ENCODE results near the gene ZNF837.

Gene ZNF837

GRCh38 chr19:58368561-58369360 lies 12.1 kb downstream of the ZNF837 start:
- no peak for TF ChIP-seq ZNF274 (IDR thresholded peaks at IDR 0.05; ENCODE audit: low read depth, low read length)
- no peak overlapping the region for H3K4me3 ChIP-seq (ENCODE audit: low read length)

DNA sequence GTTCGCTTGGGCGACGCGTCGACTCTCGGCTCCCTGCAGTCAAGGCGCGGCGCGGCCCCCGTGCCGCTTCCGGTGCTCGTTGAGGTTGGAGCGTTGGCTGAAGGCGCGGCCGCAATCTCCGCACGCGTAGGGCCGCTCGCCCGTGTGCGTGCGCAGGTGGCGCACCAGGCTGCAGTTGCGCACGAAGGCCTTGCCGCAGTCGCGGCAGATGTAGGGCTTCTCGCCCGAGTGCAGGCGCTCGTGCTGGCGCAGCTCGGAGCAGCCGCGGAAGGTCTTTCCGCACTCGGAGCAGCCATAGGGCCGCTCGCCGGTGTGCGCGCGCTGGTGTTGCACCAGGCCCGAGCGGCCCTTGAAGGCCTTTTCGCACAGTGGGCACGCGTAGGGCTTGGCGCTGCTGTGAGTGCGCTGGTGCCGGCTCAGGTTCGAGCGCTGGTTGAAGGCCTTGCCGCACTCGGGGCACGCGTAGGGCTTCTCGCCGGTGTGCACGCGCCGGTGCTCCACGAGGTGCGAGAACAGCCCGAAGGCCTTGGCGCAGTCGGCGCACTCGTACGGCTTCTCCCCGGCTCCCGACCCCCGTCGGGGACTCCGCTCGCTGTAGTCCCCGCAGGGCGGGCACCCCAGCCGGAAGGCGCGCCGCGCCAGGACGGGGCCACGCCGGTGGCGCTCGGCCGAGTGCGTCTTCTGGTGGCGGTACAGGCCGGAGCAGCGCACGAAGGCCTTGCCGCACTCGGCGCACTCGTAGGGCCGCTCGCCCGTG lies 13.0 kb downstream of the ZNF837 start:
- TF ChIP-seq ZNF274 (IDR thresholded peaks at IDR 0.05; ENCODE audit: low read depth, low read length), result no peak
- H3K4me3 ChIP-seq (ENCODE audit: low read length), result no peak overlapping the region

DNA sequence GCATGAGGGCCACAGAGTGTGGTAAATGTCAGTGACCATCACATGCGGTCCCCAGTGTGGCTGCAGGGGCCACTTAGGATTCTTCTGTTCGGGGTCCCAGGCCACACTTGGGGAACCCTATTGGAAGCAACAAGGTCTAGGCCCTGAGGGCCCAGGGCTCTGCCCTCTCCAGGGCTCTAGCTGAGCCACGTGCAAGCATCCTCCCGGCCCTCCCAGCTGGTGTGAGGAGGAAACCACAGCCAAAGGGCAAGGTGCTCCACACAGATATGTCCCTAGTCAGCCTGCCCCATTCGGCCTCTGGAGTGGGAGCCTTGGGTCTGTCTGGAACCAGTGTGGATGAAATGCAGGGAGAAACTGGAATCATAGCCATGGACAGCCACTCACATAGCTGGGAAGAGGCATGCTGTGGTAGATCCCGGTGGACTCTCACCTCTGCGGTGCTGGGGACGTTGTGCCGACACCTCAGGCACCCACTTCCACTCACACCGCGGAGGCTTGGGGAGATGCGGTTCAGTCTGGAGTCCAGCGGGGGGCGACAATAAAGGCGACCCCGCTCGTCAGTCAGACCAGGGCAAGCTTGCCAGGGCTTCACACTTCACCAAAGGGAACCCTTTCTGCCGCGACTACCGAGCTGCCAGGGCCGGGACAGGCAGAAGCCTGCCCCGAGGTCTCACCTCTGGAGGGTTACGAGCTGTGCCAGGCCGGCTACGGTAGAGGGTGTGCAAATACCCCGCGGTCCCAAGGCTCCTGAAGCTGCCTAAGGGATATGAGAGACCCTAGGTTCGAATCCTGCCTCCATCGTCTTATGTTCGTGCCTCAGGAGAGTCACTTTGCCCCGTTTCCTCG lies 14.0 kb downstream of the ZNF837 start:
- TF ChIP-seq ZNF274 (IDR thresholded peaks at IDR 0.05; ENCODE audit: low read depth, low read length), result no peak
- H3K4me3 ChIP-seq (ENCODE audit: low read length), result no peak overlapping the region

DNA sequence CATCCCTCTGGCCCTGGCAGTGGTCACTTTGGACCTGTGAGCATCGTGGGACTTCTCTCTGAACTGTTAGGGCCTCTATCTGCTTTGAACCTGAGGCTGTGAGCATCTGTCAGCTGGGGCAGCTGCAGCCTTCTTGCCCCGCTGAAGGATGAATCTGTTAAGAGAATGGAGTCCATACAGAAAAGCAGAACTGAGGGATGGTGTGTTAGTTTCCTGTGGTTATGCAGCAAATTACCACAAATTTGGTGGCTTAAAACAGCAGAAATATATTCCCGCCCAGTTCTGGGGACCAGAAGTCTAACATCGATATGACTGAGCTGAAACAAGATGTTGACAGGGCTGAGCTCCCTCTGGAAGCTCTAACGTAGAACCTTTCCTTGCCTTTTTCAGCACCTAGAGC lies 16.7 kb downstream of the ZNF837 start:
- no peak for TF ChIP-seq ZNF274 (IDR thresholded peaks at IDR 0.05; ENCODE audit: low read depth, low read length)
- no peak overlapping the region for H3K4me3 ChIP-seq (ENCODE audit: low read length)

DNA sequence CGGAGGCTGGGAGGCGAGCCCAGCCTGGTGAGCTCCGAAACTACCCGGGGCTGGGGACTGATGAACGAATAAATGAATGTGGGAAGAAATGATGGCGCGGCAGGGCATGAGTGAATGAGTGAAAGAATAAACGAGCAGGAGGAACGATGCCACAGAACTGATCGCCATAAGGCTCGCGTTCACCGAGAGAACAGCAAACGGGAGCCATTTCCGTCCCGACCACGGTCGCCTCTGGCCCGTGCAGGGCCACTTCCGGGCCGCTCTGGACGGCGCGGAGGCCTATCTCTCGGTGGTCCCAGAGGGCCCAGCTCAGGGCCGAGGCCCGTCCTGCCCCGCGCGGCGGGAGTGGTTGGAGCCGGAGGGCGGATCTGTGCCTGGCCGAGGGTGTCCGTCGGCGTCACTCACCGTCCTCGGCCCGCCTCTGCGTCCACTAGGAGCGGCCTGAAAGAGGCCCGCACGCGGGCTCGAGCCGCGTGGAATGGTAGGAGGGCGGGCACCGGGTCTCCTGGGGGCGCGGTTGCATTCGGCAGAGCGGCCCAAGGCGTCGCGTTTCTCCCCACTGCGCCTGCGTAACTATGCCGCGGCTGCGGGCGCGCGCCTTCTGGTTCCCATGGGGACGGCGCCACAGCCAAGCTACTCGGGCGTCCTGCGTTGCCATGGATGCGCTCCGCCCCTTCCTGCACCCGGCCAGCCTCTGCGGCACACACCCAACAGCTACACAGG lies 18.4 kb downstream of the ZNF837 start, which contains the start of gene ZNF497:
Gene ZNF497 (minus strand): TSS at position 480 of the 723 bp plus-strand sequence. CDS start 5,116 bp downstream, outside the sequence.
- peak within 1 kb of the TSS; percentile 63 for H3K4me3 ChIP-seq (ENCODE audit: low read length)
- no peak for TF ChIP-seq ZNF274 (IDR thresholded peaks at IDR 0.05; ENCODE audit: low read depth, low read length)

GRCh38 chr19:58361900-58362271 lies 18.9 kb downstream of the ZNF837 start:
- H3K4me3 ChIP-seq (ENCODE audit: low read length), result peak overlapping the region; percentile 63
- no peak for TF ChIP-seq ZNF274 (IDR thresholded peaks at IDR 0.05; ENCODE audit: low read depth, low read length)

DNA sequence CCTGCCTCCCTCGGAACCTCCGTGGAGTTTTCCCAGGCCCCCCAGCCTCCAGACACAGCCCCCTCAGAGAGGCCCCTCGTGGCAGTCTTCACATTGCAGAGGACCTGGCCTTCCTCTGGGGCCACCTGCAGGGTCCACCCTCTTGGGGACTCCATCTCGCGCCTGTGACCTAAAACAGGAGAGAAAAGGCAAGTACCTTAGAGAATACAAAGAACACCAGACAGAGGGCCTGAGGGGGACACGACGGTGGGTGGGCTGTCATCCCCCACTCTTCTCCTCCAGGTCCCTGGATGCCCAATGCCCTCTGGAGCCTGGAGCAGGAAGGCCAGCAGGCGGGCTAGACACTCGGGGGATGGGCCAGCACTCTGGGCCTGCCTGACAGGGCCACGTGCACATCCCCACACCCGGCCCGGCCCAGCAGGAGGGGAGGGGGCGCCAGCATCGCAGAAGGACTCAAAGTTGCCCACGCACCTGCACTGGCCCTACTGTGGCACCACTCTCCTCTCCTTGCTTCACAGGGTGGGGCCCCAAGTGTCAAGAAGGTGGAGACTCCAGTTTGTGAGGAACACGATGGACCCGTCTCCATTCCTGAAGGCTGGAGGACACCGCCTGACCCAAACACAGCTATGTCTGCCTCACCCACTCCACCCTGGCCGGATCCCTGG lies 23.2 kb downstream of the ZNF837 start:
- no peak for TF ChIP-seq ZNF274 (IDR thresholded peaks at IDR 0.05; ENCODE audit: low read depth, low read length)
- no peak overlapping the region for H3K4me3 ChIP-seq (ENCODE audit: low read length)

DNA sequence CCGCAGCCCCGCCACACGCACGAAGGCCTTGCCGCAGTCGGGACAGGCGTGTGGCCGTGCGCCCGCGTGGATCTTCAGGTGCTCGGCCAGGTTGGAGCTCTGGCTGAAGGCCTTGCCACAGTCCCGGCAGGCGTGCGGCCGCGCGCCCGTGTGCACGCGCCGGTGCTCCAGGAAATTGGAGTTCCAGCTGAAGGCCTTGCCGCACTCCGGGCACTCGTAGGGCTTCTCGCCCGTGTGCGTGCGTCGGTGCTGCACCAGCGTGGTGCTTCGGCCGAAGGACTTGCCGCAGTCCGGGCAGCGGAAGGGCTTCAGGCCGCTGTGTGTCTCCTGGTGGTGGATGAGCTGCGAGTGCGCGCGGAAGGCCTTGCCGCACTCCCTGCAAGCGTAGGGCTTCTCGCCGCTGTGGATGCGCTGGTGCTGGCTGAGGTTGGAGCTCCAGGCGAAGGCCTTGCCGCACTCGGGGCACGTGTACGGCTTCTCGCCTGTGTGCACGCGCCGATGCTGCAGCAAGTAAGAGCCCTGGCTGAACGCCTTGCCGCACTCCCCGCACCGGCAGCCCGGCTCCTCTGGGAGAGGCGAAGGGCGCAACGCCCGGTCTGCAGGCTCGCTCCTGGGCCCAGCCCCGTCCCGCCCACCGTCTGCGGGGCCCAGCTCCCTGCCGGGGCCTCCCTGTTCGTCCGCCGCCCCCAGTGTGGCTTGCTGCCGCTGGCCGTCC lies 23.9 kb downstream of the ZNF837 start:
- H3K4me3 ChIP-seq (ENCODE audit: low read length), result no peak overlapping the region; the same call in 1 of the 2 replicates
- no peak for TF ChIP-seq ZNF274 (IDR thresholded peaks at IDR 0.05; ENCODE audit: low read depth, low read length)

DNA sequence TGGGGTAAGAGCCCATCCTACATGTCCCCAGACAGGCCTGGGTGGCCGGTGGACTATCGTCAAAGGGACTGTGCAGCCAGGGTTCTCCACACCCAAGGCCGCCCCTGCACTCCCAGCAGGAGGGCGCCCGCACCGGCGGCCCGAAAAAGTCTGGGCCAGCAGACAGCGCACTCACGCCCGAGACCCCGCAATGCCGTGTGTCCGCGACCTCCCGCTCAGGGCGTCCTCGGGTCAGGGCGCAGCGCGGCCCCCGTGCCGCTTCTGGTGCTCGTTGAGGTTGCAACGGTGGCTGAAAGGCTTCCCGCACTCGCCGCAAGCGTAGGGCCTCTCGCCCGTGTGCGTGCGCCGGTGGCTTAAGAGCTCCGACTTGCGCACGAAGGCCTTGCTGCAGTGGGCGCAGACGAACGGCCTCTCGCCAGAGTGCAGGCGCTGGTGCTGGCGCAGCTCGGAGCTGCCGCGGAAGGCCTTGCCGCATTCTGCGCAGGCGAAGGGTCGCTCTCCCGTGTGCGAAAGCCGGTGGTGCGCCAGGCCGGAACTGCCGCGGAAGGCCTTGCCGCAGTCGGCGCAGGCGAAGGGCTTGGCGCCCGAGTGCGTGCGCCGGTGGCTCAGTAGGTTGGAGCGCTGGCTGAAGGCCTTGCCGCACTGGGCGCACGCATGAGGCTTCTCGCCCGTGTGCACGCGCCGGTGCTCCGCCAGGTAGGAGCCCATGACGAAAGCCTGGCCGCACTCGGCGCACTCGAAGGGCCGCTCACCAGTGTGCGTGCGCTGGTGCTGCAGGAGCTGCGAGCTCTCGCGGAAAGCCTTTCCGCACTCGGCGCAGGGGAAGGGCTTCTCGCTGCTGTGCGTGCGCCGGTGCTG lies 24.7 kb downstream of the ZNF837 start:
- no peak overlapping the region; the same call in 1 of the 2 replicates for H3K4me3 ChIP-seq (ENCODE audit: low read length)
- TF ChIP-seq ZNF274 (IDR thresholded peaks at IDR 0.05; ENCODE audit: low read depth, low read length), result no peak

- H3K4me3 ChIP-seq (ENCODE audit: low read length), result no peak overlapping the region
- TF ChIP-seq ZNF274 (IDR thresholded peaks at IDR 0.05; ENCODE audit: low read depth, low read length), result no peak
These were observed 25.5 kb downstream of the ZNF837 start for GRCh38 chr19:58355215-58355796.

- no peak for TF ChIP-seq ZNF274 (IDR thresholded peaks at IDR 0.05; ENCODE audit: low read depth, low read length)
- no peak overlapping the region for H3K4me3 ChIP-seq (ENCODE audit: low read length)
These were observed 26.3 kb downstream of the ZNF837 start for GRCh38 chr19:58354478-58355030.
